Activated CD4-positive, alpha-beta T cell treated with anti-CD3 and anti-CD28 coated beads, Interleukin-2, Interleukin-4, amounts not matched to agents 100 ng/mL and 50 ng/mL, durations not matched to agents 16 hours and 8 hours (primary cell): Measurements from ENCODE around the gene OR52E2.
"Not testable (repeated sequence)": the region's sequence is repeated elsewhere in the genome, so short reads cannot be mapped to it uniquely, and the experiment has no call there.

Source experiments
- DNase-seq: peaks from one replicate; pipeline ENCODE4 v3.0.0-alpha.2; 2020; ENCODE audit warnings: low spot score

Gene OR52E2

DNA sequence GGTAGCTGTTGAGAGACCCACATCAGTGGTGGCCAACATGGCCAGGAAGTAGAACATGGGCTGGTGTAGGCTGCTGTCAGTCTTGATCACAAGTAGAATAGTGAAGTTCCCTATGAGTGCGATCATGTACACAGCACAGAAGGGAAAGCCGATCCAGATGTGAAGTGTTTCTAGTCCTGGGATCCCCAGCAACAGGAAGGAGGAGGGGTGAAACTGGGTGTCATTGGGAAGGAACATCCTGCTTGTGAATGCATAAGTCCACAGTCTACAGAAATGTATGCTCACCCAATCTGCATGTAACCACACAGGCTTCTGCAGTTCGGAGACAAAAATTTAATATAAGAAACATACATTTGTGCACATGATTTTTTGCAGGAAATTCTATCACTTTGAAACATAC lies at the start of gene OR52E2:
OR52E2 (minus strand) TSS at position 237 of the 400 bp plus-strand sequence; CDS start at position 237, 0 bp downstream.
- no peak for DNase-seq

DNA sequence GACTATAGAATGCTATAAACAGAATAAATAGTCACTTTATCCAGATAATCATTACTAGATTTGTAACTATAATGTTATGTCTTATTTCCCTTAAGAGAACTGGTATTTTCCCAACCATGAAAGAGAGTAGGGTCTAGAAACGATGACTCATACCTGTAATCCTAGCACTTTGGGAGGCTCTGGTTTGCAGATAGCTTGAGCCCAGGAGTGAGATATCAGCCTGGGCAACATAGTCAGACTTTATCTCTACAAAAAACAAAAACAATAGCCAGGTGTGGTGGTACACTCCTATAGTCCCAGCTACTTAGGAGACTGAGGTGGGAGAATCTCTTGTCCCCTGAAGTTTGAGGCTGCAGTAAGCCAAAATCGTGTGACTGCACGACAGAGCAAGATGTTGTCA lies 47.9 kb upstream of the OR52E2 start:
- no peak for DNase-seq

DNA sequence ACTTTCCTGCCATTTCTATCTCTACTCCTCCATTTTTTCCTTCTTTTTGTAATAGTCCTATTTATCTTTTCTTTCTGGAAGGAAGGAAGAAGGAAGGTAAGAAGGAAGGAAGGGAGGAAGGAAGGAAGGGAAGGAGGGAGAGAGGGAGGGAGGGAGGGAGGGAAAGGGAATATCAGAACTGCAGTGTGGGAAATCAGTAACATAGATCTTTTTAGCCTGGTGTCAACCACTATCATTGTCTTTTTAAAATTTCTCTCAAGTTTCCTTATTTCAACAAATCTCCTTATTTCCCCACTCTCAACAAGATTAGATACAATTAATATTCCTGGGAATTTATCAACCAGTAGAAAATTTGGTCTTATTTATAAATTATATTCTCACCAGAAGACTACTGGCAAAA lies 43.6 kb upstream of the OR52E2 start:
- DNase-seq = no peak

DNA sequence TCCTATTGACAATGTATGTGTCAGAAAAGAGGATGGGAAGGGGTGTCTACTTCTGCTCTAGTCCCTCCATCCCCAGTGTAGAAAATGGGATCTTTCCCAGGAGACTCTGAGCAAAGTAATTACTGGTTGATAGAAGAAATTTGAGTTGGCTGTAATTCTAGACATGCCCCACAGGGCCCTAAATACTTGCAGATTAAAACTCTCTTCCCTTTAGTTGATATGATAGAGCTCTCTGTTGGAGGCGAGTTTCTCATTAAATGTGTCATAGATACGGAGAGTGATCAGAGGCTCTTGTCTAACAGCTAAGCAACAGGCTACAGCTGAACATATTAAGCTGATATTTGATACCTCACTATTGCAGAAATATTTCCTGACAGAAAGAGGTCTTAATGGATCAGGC lies 42.8 kb upstream of the OR52E2 start:
- no peak for DNase-seq

DNA sequence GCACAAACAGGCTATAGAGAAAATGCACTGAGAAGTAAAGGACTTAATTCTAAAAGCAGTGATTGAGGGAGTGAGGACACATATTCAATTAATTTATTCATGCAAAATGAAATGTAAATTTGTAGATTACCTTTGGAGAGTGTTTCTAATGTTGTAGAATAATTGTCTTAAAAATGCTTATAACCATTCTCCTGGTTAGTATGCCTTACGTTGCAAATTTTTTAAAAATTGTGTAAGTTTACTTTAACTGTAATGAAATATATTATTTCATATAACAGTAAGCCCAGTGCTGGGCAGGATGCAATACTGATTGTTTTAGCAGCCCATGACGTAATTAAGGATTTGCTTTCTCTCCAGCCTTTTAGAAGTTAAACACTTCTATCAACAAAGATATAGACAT lies 36.6 kb upstream of the OR52E2 start:
- no peak for DNase-seq

DNA sequence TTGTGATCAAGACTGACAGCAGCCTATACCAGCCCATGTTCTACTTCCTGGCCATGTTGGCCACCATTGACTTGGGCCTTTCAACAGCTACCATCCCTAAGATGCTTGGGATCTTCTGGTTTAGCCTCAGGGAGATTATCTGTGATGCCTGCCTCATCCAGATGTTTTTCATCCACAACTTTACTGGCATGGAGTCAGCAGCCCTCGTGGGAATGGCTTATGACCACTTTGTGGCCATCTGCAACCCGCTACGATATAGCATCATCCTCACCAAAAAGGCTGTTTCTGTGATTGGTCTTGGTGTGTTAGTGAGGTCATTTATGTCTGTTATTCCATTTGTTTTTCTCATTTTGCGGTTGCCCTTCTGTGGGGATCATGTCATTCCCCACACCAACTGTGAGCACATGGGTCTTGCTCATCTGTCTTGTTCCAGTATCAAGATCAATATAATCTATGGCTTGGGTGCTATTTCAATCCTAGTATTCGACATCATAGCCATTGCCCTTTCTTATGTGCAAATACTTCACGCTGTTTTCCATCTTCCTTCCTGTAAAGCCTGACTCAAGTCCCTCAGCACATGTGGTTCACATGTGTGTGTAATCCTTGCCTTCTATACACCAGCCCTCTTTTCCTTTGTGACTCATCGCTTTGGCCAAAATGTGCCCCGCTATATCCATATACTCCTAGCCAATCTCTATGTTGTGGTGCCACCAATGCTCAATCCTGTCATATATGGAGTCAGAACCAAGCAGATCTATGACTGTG lies 33.6 kb upstream of the OR52E2 start:
- DNase-seq = no peak

DNA sequence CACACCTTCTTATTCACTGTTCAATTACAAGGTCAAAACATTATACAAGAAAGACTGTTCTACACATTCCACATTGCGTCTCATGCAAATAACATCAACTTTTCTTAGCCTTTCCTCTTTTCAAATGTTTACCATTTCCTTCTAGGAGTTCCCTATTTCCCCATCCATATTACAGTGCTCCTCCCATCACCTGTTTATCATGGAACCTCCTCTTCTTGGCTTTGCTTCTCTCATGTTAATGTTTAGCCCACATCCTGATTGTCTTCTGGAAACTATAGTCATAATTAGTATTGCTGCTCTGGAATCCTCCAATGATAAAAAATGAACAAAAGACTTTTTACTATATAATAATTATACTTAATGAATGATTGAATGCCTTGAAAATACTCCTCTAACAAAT lies 31.2 kb upstream of the OR52E2 start:
- no peak for DNase-seq

DNA sequence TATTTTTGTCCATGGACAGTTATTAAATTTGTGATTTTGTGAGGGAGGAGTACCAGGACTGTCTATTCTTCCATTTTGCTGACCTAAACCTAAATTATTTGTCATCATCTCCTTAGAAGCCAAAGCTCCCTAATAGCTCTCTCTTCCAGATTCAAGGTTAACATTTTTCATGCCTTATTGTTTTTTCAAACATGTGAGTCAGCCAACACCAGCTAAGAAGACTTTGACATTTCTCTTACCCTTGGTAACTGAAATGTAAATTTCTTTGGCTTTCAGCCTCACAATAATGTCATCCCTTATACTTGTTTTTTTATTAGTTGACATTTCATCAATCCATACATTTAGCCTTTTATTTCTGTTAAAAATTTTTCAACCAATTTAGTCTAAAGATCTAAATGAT lies 29.1 kb upstream of the OR52E2 start:
- DNase-seq = no peak

DNA sequence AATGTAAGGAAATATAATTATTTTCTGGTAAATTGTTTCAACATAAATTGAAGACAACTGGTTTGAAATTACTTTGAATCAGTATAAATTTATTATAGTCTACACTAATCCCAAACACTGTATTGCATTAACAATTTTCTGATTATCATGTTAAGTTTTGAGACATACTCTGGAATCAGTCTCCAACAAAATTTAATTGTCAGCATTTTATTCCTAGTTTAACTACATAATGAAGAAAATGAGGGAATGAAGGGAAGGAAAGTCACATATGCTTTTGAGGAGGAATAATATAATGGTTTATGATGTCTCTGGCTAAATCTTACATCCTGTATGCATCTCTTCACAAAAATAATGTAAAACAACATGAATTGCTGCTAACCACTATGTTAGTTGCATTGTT lies 24.2 kb upstream of the OR52E2 start:
- no peak for DNase-seq

DNA sequence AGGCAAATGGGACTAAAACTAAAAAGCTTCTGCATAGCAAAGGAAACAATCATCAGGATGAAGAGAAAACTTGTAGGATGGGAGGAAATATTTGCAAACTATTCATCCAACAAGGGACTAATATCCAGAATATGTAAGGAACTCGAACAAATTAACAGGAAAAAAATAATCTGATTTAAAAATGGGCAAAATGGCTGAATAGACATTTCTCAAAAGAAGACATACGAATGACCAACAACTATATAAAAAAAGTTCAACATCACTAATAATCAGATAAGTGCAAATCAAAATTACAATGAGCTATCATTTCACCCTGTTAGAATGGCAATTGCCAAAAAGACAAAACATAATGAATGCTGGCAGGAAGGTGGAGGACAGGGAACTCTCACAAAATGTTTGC lies 22.0 kb upstream of the OR52E2 start:
- DNase-seq = no peak

DNA sequence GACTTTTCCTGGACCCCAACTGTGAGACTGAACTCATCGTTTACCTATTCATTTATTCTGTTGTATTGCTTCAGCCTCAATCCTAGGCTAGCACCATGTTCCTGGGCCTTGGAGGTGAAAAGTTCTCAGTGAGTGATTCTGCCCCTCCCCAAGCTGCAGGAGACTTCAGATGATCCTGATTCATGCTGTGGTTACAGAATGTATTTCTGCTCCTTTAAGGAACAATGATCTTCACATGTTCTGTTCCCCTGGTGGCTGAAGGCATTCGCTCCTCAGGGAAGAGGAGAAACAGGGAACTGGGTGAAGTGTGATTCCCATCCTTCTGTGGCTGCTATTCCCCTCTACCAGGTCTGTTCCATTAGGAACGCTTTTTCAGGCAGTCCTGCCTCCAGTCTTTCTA lies 12.4 kb upstream of the OR52E2 start:
- DNase-seq = no peak

DNA sequence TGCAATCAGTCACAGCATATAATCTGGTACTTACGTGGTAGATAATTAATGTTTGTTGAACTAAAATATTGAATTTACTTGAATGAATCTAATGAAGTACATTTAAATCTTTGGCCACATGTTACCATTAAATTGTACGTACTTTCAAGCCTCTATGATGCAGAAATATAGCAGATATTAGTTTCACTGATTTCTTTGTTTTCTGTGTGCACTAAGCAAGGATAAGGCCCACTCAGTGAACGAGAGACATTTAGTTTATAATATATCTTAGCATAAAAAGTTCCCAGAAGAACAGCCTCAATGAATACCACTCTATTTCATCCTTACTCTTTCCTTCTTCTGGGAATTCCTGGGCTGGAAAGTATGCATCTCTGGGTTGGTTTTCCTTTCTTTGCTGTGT lies 9.8 kb upstream of the OR52E2 start, which contains the start of gene OR52E1:
OR52E1 (plus strand) TSS at position 301 of the 400 bp plus-strand sequence.
- DNase-seq = no peak

DNA sequence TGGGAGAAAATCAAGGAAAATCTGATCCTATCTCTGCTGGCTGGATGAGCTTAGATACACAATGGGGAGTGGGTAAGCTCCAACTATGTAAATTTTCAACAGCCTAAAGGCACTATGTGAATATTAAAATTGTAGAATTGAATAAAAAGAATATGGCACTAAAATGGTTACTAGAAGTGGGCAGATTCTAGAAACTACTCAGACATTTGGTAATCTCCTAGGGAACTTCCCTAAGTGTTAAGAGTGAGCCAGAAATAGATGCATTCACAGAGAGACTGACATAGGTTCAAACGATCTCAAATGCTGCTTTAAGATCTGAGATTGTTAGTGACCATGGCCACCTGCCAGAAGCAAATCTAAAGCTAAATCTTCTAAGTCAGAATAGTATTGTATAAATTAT lies 5.6 kb upstream of the OR52E2 start:
- DNase-seq = no peak

DNA sequence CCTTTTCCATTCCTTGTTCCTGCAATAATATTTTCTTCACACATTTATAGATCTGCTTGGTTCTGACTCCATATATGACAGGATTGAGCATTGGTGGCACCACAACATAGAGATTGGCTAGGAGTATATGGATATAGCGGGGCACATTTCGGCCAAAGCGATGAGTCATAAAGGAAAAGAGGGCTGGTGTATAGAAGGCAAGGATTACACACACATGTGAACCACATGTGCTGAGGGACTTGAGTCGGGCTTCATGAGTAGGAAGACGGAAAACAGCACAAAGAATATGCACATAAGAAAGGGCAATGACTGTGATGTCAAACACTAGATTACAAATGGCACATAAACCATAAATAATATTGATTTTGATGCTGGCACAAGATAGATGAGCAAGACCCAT lies 748 bp downstream of the OR52E2 start:
- DNase-seq = not testable (repeated sequence)

DNA sequence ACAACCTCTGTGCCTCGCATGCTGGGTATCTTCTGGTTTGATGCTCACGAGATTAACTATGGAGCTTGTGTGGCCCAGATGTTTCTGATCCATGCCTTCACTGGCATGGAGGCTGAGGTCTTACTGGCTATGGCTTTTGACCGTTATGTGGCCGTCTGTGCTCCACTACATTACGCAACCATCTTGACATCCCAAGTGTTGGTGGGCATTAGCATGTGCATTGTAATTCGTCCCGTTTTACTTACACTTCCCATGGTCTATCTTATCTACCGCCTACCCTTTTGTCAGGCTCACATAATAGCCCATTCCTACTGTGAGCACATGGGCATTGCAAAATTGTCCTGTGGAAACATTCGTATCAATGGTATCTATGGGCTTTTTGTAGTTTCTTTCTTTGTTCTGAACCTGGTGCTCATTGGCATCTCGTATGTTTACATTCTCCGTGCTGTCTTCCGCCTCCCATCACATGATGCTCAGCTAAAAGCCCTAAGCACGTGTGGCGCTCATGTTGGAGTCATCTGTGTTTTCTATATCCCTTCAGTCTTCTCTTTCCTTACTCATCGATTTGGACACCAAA lies 12.6 kb downstream of the OR52E2 start:
- DNase-seq = no peak

DNA sequence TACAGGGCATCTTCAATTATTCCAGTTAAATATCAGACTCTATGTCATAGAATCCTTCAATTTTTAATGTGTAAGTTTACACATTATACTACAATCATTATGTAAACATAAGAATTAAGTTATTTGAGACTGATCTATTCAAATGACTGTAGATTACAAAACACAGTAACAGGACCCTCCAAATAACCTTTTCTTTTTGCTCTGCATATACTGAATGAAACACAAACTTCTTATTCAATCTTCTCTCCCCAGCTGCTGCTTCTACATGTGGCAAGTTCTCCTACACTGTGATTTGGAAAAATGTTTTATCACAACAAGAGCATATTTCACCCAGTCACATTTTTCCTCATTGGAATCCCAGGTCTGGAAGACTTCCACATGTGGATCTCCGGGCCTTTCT lies 13.2 kb downstream of the OR52E2 start, which contains the start of gene OR52J3:
OR52J3 (plus strand) TSS at position 301 of the 400 bp plus-strand sequence; CDS start at position 301, 0 bp downstream.
- DNase-seq = no peak

DNA sequence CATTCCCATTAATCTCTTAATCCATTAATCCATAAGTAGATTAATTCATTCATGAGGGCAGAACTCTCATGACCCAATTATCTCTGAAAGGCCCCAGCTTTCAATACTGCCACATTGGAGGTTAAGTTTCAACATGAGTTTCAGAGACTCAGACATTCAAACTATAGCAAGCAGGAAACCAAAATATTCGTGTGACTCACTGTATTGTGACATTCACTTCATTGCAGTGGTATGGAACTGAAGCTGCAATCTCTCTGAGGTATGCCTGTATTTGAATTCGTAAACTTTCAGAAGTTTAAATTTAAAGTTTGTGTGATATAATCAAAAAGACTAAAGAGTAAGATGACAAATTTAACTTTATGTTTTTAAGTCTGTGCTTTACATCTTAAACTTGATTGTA lies 16.0 kb downstream of the OR52E2 start:
- DNase-seq = no peak

DNA sequence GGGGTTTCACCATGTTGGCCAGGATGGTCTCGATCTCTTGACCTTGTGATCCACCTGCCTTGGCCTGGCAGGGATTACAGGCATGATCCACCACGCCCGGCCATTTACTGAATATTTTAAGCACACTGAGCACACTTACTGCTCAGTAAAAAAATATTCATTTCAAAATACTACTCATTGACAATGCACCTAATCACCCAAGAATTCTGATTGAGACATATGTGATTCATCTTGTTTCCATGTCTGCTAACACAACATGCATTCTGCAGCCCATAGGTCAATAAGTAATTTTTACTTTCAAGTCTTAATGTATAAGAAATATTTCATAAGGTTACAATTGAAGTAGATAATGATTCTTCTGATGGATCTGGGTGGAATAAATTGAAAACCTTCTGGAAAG lies 17.3 kb downstream of the OR52E2 start:
- no peak for DNase-seq

DNA sequence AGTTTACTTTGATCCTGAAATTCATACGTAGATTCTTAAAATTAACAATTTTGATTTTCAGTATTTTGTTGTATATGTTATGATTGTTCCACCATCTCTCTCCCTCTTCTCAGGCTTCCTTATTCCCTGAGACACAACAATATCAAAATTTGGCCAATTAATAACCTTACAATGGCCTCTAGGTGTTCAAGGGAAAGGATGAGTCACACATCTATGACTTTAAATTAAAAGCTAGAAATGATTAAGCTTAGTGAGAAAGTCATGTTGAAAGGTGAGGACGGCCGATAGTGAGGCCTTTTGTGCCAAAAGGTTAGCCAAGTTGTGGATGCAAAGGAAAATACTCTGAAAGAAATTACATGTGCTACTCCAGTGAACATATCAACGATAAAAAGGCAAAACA lies 18.6 kb downstream of the OR52E2 start:
- no peak for DNase-seq

DNA sequence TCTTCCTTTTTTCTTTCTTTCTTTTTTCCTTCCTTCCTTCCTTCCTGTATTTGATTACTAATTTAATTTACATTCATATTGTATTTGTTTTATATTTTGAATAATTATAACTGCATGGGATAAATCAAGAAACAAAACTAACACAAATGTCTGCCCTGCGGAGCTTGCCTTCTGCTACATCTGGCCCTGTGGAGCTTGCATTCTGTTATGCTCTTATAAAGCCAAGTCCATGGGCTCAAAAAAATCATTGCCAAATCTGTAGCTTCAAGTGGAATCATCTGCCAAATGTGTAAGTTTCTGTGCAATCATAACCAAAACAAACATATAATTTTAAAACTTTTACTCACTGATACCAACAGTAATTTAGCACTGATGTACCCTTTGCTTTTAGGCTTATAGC lies 21.1 kb downstream of the OR52E2 start:
- DNase-seq = no peak

DNA sequence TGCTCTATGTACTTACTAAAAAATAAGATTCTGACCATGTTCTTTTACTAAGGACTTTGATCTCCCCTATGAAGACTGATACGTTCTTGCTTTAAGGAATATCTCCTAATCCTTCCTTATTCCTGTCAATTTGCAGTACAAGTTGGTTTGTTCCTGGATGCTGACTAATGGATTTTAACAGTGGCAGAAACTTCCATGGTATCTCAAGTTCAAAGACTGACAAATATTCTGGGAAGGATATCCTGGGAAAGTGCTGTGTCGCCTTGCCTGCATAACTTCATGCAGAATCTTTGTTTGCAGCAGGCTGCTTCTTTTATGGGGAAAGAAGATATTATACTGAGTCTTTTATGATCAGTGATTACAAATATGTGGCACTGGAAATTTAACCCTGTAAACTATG lies 21.5 kb downstream of the OR52E2 start:
- no peak for DNase-seq

DNA sequence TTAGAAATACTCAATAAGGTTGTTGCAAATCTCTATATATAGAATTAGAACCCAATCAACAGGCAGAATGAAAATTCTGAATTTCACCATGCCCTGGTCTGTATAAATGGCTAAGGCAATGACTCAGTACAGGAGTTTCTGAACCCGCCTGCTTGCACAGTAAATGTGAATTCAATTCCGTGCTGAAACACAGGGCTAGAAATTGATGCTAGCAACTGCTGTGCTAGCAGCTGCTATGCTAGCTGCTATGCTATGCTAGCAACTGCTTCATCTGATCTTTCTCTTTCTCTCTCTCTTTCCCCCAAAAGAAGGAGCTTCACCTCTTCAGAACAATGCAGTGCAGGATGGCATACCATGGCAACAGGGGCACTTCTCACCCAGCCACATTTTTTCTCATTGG lies 22.8 kb downstream of the OR52E2 start:
- no peak for DNase-seq

DNA sequence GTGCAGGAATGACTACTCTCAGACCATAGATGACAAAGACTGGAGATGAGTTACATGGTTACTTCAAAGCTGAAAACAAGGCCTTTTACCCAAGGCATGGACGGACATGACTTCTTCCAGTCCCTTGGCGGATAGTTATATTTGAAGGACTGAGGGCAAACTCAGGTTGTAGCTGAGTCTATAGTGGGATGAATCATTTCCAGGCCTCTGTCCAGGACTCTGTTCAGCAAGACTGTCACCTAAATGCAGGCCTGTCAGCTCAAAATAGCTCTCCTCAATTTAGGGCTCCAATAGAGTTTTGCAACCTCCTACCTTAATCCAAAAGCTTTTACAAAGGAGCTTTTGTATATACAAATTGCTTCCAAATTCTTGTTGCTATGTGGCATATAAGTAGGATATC lies 37.4 kb downstream of the OR52E2 start:
- DNase-seq = no peak

DNA sequence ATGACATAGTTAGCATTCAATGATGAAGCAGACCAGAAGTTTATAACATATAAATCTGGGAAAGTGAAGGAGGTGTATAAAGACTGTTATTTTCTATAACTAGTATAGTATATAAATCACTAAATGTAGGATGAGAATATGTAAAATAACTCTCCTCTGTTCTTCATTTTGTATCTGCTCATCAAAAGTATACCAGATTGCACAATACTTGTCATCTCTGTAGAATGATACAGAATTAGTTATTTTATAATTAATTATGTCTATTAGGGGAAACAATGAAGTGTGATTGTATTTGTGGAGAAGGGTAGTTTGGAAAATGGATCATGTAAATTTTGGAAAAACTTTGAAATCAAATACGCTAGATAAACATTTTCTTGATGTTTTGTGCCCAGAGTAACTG lies 46.4 kb downstream of the OR52E2 start:
- no peak for DNase-seq
